ENCODE measurements around the gene SAMD10. TPM values are rescaled to one million over a fixed set of nuclear protein-coding genes. Genes with fewer than 3 reads are reported as not detected.

SAMD10 gene
- total and polyA plus RNA-seq, 2 experiments from 2014 or later: 20.3 to 36.5 TPM

DNA sequence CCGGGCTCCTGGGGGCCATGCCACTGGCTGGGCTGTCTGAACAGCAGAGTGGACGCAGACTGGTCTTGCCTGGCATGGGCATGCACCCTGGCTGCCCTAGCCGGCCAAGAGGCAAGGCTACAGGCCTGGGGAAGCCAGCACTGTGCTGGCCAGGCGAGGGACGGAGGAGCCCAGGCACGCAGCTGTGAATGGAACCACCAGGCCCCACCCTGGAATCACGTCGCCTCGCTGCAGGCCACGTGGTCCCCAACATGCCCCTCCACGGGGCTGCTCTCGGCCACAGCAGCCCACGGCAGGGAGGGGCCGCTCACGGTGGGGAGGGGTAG, 27.3 kb downstream of the SAMD10 start:
- Histone ChIP-seq H3K27ac (peak overlapping the region; percentile 84), H3K36me3 (no peaks in the 10 kb centered on the region), H3K4me3 (no peak overlapping the region), H3K4me1 (ENCODE audit: low read depth) (peaks cover 42% of the 10 kb centered on the region), H3K9me3 (ENCODE audit: low read depth) (no peaks in the 10 kb centered on the region), H3K27me3 (no peaks in the 10 kb centered on the region)
- TF ChIP-seq, protein P1, sequence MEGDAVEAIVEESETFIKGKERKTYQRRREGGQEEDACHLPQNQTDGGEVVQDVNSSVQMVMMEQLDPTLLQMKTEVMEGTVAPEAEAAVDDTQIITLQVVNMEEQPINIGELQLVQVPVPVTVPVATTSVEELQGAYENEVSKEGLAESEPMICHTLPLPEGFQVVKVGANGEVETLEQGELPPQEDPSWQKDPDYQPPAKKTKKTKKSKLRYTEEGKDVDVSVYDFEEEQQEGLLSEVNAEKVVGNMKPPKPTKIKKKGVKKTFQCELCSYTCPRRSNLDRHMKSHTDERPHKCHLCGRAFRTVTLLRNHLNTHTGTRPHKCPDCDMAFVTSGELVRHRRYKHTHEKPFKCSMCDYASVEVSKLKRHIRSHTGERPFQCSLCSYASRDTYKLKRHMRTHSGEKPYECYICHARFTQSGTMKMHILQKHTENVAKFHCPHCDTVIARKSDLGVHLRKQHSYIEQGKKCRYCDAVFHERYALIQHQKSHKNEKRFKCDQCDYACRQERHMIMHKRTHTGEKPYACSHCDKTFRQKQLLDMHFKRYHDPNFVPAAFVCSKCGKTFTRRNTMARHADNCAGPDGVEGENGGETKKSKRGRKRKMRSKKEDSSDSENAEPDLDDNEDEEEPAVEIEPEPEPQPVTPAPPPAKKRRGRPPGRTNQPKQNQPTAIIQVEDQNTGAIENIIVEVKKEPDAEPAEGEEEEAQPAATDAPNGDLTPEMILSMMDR (IDR thresholded peaks at IDR 0.05; ENCODE audit: low read depth, low read length): no peak
- no peak for DNase-seq (ENCODE audit: low read depth in 1 of 2, low spot score in 1 of 2)

DNA sequence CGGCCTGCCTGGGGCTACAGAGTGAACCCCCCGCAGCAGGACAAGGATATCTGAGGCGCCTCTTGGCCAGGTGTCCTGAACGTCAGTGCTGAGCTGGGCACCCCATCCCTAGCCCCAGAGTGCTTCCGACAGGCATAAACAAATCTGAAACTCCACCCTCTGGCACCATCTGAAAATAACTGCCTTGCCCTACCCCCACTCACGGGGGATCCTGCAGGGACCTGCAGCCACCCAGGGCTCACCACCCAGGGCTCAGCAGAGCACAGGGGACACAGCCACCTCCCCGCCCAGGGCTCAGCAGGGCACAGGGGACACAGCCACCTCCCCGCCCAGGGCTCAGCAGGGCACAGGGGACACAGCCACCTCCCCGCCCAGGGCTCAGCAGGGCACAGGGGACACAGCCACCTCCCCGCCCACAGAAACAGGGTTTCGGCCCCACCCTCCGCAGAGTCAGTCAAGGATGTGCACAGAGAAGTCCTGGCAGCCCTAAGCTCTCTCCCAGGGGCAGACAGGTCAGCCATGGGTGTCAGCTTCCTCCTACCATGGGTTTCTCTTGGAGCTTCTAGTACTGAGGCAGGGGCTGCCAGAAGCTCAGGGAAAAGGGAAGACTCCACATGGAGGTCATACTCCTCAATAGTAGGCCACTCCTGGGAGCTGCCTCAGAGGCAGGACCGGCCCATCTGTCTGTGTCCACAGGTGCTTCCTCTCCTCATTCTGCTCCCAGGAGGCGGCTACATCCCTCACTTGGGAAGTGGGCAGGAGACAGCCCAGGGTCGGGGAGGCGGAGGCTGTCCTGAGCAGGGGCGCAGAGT, 27.8 kb downstream of the SAMD10 start:
- H3K36me3 ChIP-seq: no peaks in the 10 kb centered on the region
- H3K27ac ChIP-seq: peak overlapping the region; percentile 84
- peaks cover 42% of the 10 kb centered on the region for H3K4me1 ChIP-seq (ENCODE audit: low read depth)
- no peak for DNase-seq (ENCODE audit: low read depth in 1 of 2, low spot score in 1 of 2)
- H3K4me3 ChIP-seq: no peak overlapping the region
- H3K9me3 ChIP-seq (ENCODE audit: low read depth): no peaks in the 10 kb centered on the region
- H3K27me3 ChIP-seq: no peaks in the 10 kb centered on the region
- TF ChIP-seq, protein P1 (IDR thresholded peaks at IDR 0.05; ENCODE audit: low read depth, low read length): no peak

DNA sequence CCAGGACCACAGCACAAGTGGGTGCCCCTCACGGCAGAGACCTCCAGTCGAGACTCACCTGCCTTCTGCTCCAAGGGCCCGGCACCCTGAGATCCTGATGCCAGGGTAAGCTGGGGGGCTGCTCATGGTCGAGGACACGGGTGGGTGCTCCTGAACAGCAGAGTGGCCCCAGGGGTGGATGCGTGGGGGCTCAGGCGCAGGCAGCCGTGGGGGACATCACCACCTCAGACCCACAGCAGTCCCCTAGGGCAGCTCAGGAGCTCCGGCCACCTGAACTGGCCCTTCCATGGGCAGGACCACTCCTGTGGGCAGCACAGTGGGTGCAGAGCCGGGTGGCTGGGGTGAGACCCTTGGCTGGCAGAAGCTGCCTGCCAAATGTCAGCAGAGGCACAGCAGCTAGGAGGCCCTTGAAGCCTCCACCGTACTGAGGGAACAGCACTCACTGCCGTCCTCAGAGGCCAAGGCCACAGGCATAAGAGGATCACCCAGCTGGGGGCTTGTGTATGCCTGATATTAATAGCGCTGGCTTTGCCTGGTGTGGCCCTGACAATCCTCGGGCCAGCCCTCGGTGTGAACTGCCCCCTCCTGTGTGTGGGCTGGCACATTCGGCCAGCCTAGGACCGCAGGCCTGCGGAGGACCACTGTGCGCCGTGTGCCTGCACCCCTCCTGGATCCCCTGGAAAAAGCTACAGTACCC, 28.6 kb downstream of the SAMD10 start:
- H3K27ac ChIP-seq: peak overlapping the region; percentile 84
- H3K4me1 ChIP-seq (ENCODE audit: low read depth): peaks cover 42% of the 10 kb centered on the region

DNA sequence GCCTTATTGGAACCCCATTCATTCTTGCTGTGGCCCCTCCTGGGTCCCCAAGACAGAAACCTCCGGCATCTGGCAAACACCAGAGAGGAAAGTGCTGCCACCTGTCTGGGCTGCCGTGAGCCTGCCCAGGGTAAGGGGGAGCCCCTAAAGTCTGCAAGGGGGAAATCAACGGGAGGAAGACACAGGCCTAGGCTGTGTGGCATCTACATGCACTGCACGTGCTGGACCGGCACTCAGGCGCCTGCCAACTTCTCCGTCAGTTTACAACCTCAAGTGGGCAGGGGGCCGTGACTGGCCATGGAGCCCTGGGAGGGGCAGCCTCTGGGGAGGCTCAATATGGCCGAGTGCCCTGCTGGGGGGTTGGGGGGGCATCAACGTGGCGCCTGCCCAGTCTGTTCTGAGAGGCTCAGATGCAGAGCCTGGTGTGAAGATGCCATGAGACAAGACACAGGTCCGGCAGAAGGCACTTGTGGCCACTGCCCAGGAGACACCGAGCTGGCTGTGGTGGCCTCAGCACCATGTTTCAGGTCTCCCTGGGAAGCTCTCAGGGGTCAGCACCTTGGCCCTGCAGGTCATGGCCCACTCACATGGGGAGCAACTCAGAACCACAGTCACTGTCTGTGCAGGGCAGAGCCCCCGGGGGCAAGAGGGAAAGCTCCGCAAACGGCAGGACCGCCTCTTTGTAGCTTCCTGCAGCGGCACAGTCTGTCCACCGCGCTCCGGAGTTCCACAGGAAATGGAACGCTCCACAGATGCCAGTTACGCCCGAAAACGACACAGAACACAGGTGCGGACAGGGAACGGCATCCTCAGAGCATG, 31.6 kb downstream of the SAMD10 start:
- H3K4me3 ChIP-seq: no peak overlapping the region
- H3K4me1 ChIP-seq (ENCODE audit: low read depth): peaks cover 28% of the 10 kb centered on the region
- peaks cover 17% of the 10 kb centered on the region for H3K36me3 ChIP-seq
- TF ChIP-seq, protein P1 (IDR thresholded peaks at IDR 0.05; ENCODE audit: low read depth, low read length): no peak
- peak overlapping the region; percentile 64 for H3K27ac ChIP-seq
- no peaks in the 10 kb centered on the region for H3K27me3 ChIP-seq
- no peak for DNase-seq (ENCODE audit: low read depth in 1 of 2, low spot score in 1 of 2)
- H3K9me3 ChIP-seq (ENCODE audit: low read depth): no peaks in the 10 kb centered on the region

More for the DNA sequence above, 28.6 kb downstream of the SAMD10 start:
- Histone ChIP-seq H3K27me3 (no peaks in the 10 kb centered on the region), H3K36me3 (peaks cover under 1% of the 10 kb centered on the region), H3K4me3 (no peak overlapping the region), H3K9me3 (ENCODE audit: low read depth) (no peaks in the 10 kb centered on the region)
- DNase-seq (ENCODE audit: low read depth in 1 of 2, low spot score in 1 of 2): peak in 1 of 2 donors; percentile 77
- TF ChIP-seq, protein P1 (IDR thresholded peaks at IDR 0.05; ENCODE audit: low read depth, low read length): no peak

DNA sequence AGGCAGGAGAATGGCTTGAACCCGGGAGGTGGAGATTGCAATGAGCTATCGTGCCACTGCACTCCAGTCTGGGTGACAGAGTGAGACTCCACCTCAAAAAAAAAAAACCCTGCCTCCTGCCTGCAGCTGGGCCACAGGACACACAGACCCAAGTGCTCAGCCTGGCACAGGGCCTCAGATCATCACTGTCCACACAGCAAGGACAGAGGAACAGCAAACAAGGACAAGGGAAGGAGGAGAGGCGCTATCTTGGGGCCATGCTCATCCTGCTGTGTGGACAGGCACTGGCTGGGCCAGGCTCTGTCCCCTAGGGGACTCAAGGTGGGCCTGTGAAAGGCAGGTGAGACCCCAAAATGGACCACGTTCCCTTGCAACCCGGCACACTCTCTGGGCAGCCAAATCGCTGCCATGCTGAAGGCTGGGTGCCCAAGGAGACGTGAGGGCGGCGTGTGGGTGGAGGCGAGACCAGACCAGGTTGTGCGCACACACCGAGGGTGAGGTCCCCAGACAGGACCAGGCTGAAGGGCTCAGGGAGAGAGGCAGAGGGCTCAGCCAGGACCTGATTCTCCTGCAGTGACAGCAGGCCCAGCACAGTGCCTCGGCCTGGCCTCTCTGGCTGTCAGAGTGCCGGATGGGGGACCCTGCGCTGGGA, 32.3 kb downstream of the SAMD10 start:
- Histone ChIP-seq H3K36me3 (peaks cover 17% of the 10 kb centered on the region), H3K9me3 (ENCODE audit: low read depth) (no peaks in the 10 kb centered on the region), H3K4me1 (ENCODE audit: low read depth) (peaks cover 28% of the 10 kb centered on the region), H3K27ac (no peak overlapping the region), H3K4me3 (no peak overlapping the region), H3K27me3 (no peaks in the 10 kb centered on the region)
- no peak for DNase-seq (ENCODE audit: low read depth in 1 of 2, low spot score in 1 of 2)
- TF ChIP-seq, protein P1 (IDR thresholded peaks at IDR 0.05; ENCODE audit: low read depth, low read length): no peak

All from cardiac muscle cell (in vitro differentiated cells and primary cell).